GM12878 (cell line): ENCODE results near the gene TMEM186. TPM values are rescaled to one million over a fixed set of nuclear protein-coding genes. Genes with fewer than 3 reads are reported as not detected.

Experiments
- BCL11A ChIP-seq: IDR thresholded peaks from 2 replicates; pipeline ENCODE4 v1.6.1; 2011; ENCODE audit warnings: low read depth, low read length
- BCLAF1 ChIP-seq: fragments of 450-650 bp; IDR thresholded peaks from 2 replicates; pipeline ENCODE4 v1.6.1; 2017; ENCODE audit warnings: antibody characterized with exemption, mild to moderate bottlenecking, moderate library complexity
- BHLHE40 ChIP-seq, 2 experiments: fragments of 450-650 bp in 1 of 2; IDR thresholded peaks; 2 replicates each; pipeline ENCODE4 v1.6.1; 2011 to 2017; ENCODE audit warnings: low read depth in 2 of 2, borderline replicate concordance in 1 of 2, improper control_type of control experiment in 1 of 2, low read length in 1 of 2, mild to moderate bottlenecking in 1 of 2
- CBX5 ChIP-seq: sonication (generic); IDR thresholded peaks from 2 replicates; pipeline ENCODE4 v1.6.1; 2016; ENCODE audit warnings: low read depth, moderate library complexity, mild to moderate bottlenecking, inconsistent platforms
- DPF2 ChIP-seq: fragments of 450-650 bp; IDR thresholded peaks from 2 replicates; pipeline ENCODE4 v1.6.1; 2017; ENCODE audit warnings: mild to moderate bottlenecking
- E2F8 ChIP-seq: fragments of 450-650 bp; IDR thresholded peaks from 2 replicates; pipeline ENCODE4 v1.6.1; 2018; ENCODE audit warnings: mild to moderate bottlenecking, low read depth, moderate library complexity; ENCODE audit not compliant: partially characterized antibody
- ESRRA ChIP-seq: IDR thresholded peaks from 2 replicates; pipeline ENCODE4 v1.6.1; 2012; ENCODE audit warnings: mild to moderate bottlenecking, low read length, improper control_type of control experiment
- FOXM1 ChIP-seq: IDR thresholded peaks from 2 replicates; pipeline ENCODE4 v1.6.1; 2012; ENCODE audit warnings: low read depth, mild to moderate bottlenecking, inconsistent platforms, low read length, moderate library complexity
- KDM1A ChIP-seq: fragments of 200-600 bp; sonication (generic); IDR thresholded peaks from 2 replicates; pipeline ENCODE4 v1.6.1; 2016; ENCODE audit warnings: borderline replicate concordance
- MYC ChIP-seq: IDR thresholded peaks from 2 replicates; pipeline ENCODE4 v1.6.1; 2011; ENCODE audit warnings: mild to moderate bottlenecking, low read length, moderate library complexity, inconsistent platforms; ENCODE audit not compliant: insufficient read depth, insufficient replicate concordance, insufficient read length, severe bottlenecking
- NR2C1 ChIP-seq: fragments of 450-650 bp; IDR thresholded peaks from 2 replicates; pipeline ENCODE4 v1.6.1; 2017; ENCODE audit warnings: antibody characterized with exemption, mild to moderate bottlenecking, moderate library complexity
- SMAD5 ChIP-seq: IDR thresholded peaks from 2 replicates; pipeline ENCODE4 v1.6.1; 2016; ENCODE audit warnings: antibody characterized with exemption, low read depth
- SP1 ChIP-seq: IDR thresholded peaks from one replicate; pipeline ENCODE4 v1.6.1; 2011; ENCODE audit warnings: low read depth, low read length
- SREBF2 ChIP-seq: IDR thresholded peaks from 2 replicates; pipeline ENCODE4 v1.6.1; 2012; ENCODE audit warnings: mild to moderate bottlenecking, low read length
- SUPT20H ChIP-seq: IDR thresholded peaks from 2 replicates; pipeline ENCODE4 v1.6.1; 2011; ENCODE audit warnings: low read depth, mild to moderate bottlenecking, low read length, moderate library complexity, borderline replicate concordance; ENCODE audit not compliant: control insufficient read depth
- TBL1XR1 ChIP-seq: IDR thresholded peaks from 2 replicates; pipeline ENCODE4 v1.6.1; 2012; ENCODE audit warnings: low read depth, low read length, improper control_type of control experiment
- YBX1 ChIP-seq: fragments of 450-650 bp; IDR thresholded peaks from 2 replicates; pipeline ENCODE4 v1.6.1; 2016; ENCODE audit warnings: antibody characterized with exemption
- ZBTB4 ChIP-seq: fragments of 450-650 bp; formaldehyde crosslinking; IDR thresholded peaks from 2 replicates; pipeline ENCODE4 v1.4.0; 2022; ENCODE audit warnings: mild to moderate bottlenecking, moderate library complexity
- ZZZ3 ChIP-seq: IDR thresholded peaks from 2 replicates; pipeline ENCODE4 v1.6.1; 2011; ENCODE audit warnings: low read depth; ENCODE audit not compliant: control insufficient read depth, insufficient read length
- polyA plus RNA-seq, 11 experiments: library from polyadenylated mRNA; depleted of rRNA in 4 of 11; unstranded in 6 of 11; stranded (reverse) in 5 of 11; fragments of >200 nt; fragmentation: Nextera tagmentation in 4 of 11; fragmentation: Illumina TruSeq in 1 of 11; extraction: Ambion mirVana in 4 of 11; extraction: Trizol in 1 of 11; gene quantifications; 1 replicate in 1 of 11; 2 replicates in 10 of 11; pipeline versions ENCODE4 v1.2.1 to v1.2.3, GENCODE V29; 2011 to 2016; ENCODE audit warnings: inconsistent platforms in 2 of 11, missing spikeins in 2 of 11, low read depth in 1 of 11
- total RNA-seq, 4 experiments: library from RNA; depleted of rRNA in 3 of 4; stranded (reverse); fragments of >200 nt in 3 of 4; fragmentation: Illumina TruSeq in 1 of 4; extraction: Trizol in 1 of 4; gene quantifications; 2 replicates each; pipeline versions ENCODE4 v1.2.1 to v1.2.3, GENCODE V29; 2013 to 2021
- TF ChIP-seq, protein P1 (sequence below): IDR thresholded peaks from 2 replicates; pipeline ENCODE4 v1.6.1; 2012; ENCODE audit warnings: low read length, inconsistent platforms

Gene TMEM186
- total and polyA plus RNA-seq, 10 of the 15 experiments (the other 5 are each of a cell fraction or from before 2014, with no cell fraction given), result 10.6 to 28.9 (median 17.0) TPM

- TF ChIP-seq BCLAF1 (no peak), NR2C1 (peak; percentile 95), E2F8 (peak; percentile 76), MYC (peak; percentile 94), KDM1A (no peak), ZBTB4 (CRISPR knock-in tag) (no peak), TBL1XR1 (peak; percentile 39; the same call in 1 of the 2 replicates), BHLHE40 (IDR thresholded peaks at IDR 0.05; ENCODE audit: borderline replicate concordance in 1 of 2, low read depth in 2 of 2, low read length in 1 of 2) (peak; percentile 62 to 82), SMAD5 (peak; percentile 49; the same call in 1 of the 2 replicates), ZZZ3 (no peak), CBX5 (no peak), BCL11A (no peak), YBX1 (no peak), DPF2 (no peak), ESRRA (peak; percentile 39; the same call in 1 of the 2 replicates), SREBF2 (no peak), SUPT20H (no peak), FOXM1 (no peak), SP1 (no peak)
- TF ChIP-seq, protein P1, sequence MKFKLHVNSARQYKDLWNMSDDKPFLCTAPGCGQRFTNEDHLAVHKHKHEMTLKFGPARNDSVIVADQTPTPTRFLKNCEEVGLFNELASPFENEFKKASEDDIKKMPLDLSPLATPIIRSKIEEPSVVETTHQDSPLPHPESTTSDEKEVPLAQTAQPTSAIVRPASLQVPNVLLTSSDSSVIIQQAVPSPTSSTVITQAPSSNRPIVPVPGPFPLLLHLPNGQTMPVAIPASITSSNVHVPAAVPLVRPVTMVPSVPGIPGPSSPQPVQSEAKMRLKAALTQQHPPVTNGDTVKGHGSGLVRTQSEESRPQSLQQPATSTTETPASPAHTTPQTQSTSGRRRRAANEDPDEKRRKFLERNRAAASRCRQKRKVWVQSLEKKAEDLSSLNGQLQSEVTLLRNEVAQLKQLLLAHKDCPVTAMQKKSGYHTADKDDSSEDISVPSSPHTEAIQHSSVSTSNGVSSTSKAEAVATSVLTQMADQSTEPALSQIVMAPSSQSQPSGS, result no peak
These were observed at the start of gene TMEM186, which contains the start of gene PMM2 (continued) for GRCh38 chr16:8797364-8798173.
